Renal cortical epithelial cell (primary cell): ENCODE measurements around the gene FBXL13. TPM values are rescaled to one million over a fixed set of nuclear protein-coding genes. Genes with fewer than 3 reads are reported as not detected.
"Not testable (repeated sequence)": the region's sequence is repeated elsewhere in the genome, so short reads cannot be mapped to it uniquely, and the experiment has no call there.

Experiments used
- DNase-seq: peaks from one replicate; pipeline ENCODE4 v3.0.0-alpha.2; 2011; ENCODE audit warnings: low read depth
- total RNA-seq: library from RNA; depleted of rRNA; stranded (reverse); fragments of >200 nt; gene quantifications from 2 replicates; pipeline ENCODE4 v1.2.3, GENCODE V29; 2014

Gene FBXL13
- total RNA-seq, result 3.5 and 4.3 TPM in 2 replicates

- peak; percentile 88 for DNase-seq
Measured at GRCh38 chr7:103074519-103075336, at the start of gene FBXL13, which contains the start of gene ARMC10. FBXL13 (minus strand) TSS chr7:103074796. ARMC10 (plus strand) TSS chr7:103075140; CDS start chr7:103075273, 133 bp downstream.

- DNase-seq, result no peak
Measured at GRCh38 chr7:103123529-103123928, 48.9 kb upstream of the FBXL13 start.

- no peak for DNase-seq
Measured at GRCh38 chr7:103121641-103122040, 47.0 kb upstream of the FBXL13 start.

- DNase-seq, result no peak
Measured at GRCh38 chr7:103120362-103120761, 45.8 kb upstream of the FBXL13 start.

- no peak for DNase-seq
Measured at GRCh38 chr7:103119791-103120291, 45.2 kb upstream of the FBXL13 start.

GRCh38 chr7:103117465-103117864 lies 42.9 kb upstream of the FBXL13 start:
- no peak for DNase-seq

GRCh38 chr7:103116991-103117390 lies 42.4 kb upstream of the FBXL13 start:
- no peak for DNase-seq

GRCh38 chr7:103116511-103116910 lies 41.9 kb upstream of the FBXL13 start:
- peak; percentile 77 for DNase-seq

- peak; percentile 55 for DNase-seq
Measured at GRCh38 chr7:103115771-103116170, 41.2 kb upstream of the FBXL13 start.

GRCh38 chr7:103114576-103115008 lies 40.0 kb upstream of the FBXL13 start:
- no peak for DNase-seq

- DNase-seq, result peak; percentile 95
Measured at GRCh38 chr7:103113164-103113563, 38.6 kb upstream of the FBXL13 start.

GRCh38 chr7:103106703-103107070 lies 32.1 kb upstream of the FBXL13 start:
- not testable (repeated sequence) for DNase-seq

- DNase-seq, result no peak
Measured at GRCh38 chr7:103106005-103106702, 31.6 kb upstream of the FBXL13 start.

- DNase-seq, result no peak
Measured at GRCh38 chr7:103101543-103101942, 26.9 kb upstream of the FBXL13 start.

- DNase-seq, result no peak
Measured at GRCh38 chr7:103100348-103100747, 25.8 kb upstream of the FBXL13 start.

- DNase-seq, result no peak
Measured at GRCh38 chr7:103097041-103097440, 22.4 kb upstream of the FBXL13 start.

GRCh38 chr7:103095558-103095957 lies 21.0 kb upstream of the FBXL13 start:
- DNase-seq, result not testable (repeated sequence)

GRCh38 chr7:103094102-103094501 lies 19.5 kb upstream of the FBXL13 start:
- DNase-seq, result no peak

GRCh38 chr7:103093429-103093828 lies 18.8 kb upstream of the FBXL13 start:
- DNase-seq, result no peak

- not testable (repeated sequence) for DNase-seq
Measured at GRCh38 chr7:103092321-103092720, 17.7 kb upstream of the FBXL13 start.

GRCh38 chr7:103083210-103083609 lies 8.6 kb upstream of the FBXL13 start:
- no peak for DNase-seq

GRCh38 chr7:103082497-103082896 lies 7.9 kb upstream of the FBXL13 start:
- no peak for DNase-seq

- DNase-seq, result no peak
Measured at GRCh38 chr7:103080923-103081322, 6.3 kb upstream of the FBXL13 start.
